Natural killer cell (primary cell): ENCODE results near the gene CCDC93. TPM values are rescaled to one million over a fixed set of nuclear protein-coding genes. Genes with fewer than 3 reads are reported as not detected.

ENCODE experiments used
- ATAC-seq, 3 donors: fragments of 150-1000 bp in 2 of 3; fragments of 200-7000 bp in 1 of 3; cut with Tn5 transposase; 1 replicate in 1 of 3; 2 replicates in 2 of 3; pipeline ENCODE4 v1.10.0; 2021; ENCODE audit warnings: mild to moderate bottlenecking in 2 of 3, moderate library complexity in 2 of 3
- DNase-seq, 2 donors: peaks; one replicate each; pipeline versions ENCODE4 v3.0.0 to v3.0.0-alpha.2; 2013 to 2021; ENCODE audit warnings: mixed read lengths in 1 of 2
- H3K27ac ChIP-seq: one replicate; pipeline ENCODE4 v1.5.1; 2013; ENCODE audit warnings: mild to moderate bottlenecking, low read length
- H3K27me3 ChIP-seq: one replicate; pipeline ENCODE4 v1.6.1; 2013; ENCODE audit warnings: low read length; ENCODE audit not compliant: control insufficient read depth, insufficient read depth
- H3K36me3 ChIP-seq: one replicate; pipeline ENCODE4 v1.6.1; 2013; ENCODE audit warnings: low read length; ENCODE audit not compliant: control insufficient read depth, insufficient read depth
- H3K4me1 ChIP-seq: one replicate; pipeline ENCODE4 v1.6.1; 2013; ENCODE audit warnings: low read length; ENCODE audit not compliant: control insufficient read depth, insufficient read depth
- H3K4me3 ChIP-seq: one replicate; pipeline ENCODE4 v1.5.1; 2013; ENCODE audit warnings: low read length
- H3K9me3 ChIP-seq: one replicate; pipeline ENCODE4 v1.6.1; 2013; ENCODE audit warnings: low read length; ENCODE audit not compliant: control insufficient read depth, insufficient read depth
- H3K27ac Mint-ChIP-seq, 2 donors: one replicate each; pipeline ENCODE4 v1.8.0; 2022; ENCODE audit warnings: mild to moderate bottlenecking in 2 of 2, mixed read lengths in 2 of 2, moderate library complexity in 1 of 2
- H3K27me3 Mint-ChIP-seq, 2 donors: one replicate each; pipeline ENCODE4 v1.8.0; 2022; ENCODE audit warnings: low read depth in 2 of 2, mixed read lengths in 2 of 2
- H3K36me3 Mint-ChIP-seq: one replicate; pipeline ENCODE4 v1.8.0; 2022; ENCODE audit warnings: mixed read lengths
- H3K4me1 Mint-ChIP-seq, 2 donors: one replicate each; pipeline ENCODE4 v1.8.0; 2022; ENCODE audit warnings: mixed read lengths in 2 of 2
- H3K4me3 Mint-ChIP-seq: one replicate; pipeline ENCODE4 v1.8.0; 2022; ENCODE audit warnings: mild to moderate bottlenecking, moderate library complexity, mixed read lengths
- H3K9me3 Mint-ChIP-seq, 2 donors: one replicate each; pipeline ENCODE4 v1.8.0; 2022; ENCODE audit warnings: mixed read lengths in 2 of 2
- WGBS: methylation state at CpG from one replicate; pipeline ENCODE4 v1.1.7; 2013; ENCODE audit warnings: missing lambda C conversion rate; ENCODE audit not compliant: insufficient coverage; 5-methylcytosine and 5-hydroxymethylcytosine counted together
- intact Hi-C: fragments of 100-400 bp; cut with micrococcal nuclease; formaldehyde crosslinking; loops from one replicate; pipeline ENCODE4 v1.14.2; 2022
- total RNA-seq, 4 donors: library from RNA; stranded (reverse); fragments of 120-200 nt in 1 of 4; gene quantifications; one replicate each; pipeline versions ENCODE4 v1.2.3 to v1.2.4, GENCODE V29; 2013 to 2022
- TF ChIP-seq, protein P1 (sequence below): fragments of 200-600 bp; IDR thresholded peaks from one replicate; pipeline ENCODE4 v1.8.0; 2022; ENCODE audit warnings: antibody characterized with exemption

The CCDC93 gene
- total RNA-seq, 3 donors from 2014 or later (not counting 1 experiment from before 2014, with no cell fraction given): 58.6 to 68.6 (median 67.4) TPM

DNA sequence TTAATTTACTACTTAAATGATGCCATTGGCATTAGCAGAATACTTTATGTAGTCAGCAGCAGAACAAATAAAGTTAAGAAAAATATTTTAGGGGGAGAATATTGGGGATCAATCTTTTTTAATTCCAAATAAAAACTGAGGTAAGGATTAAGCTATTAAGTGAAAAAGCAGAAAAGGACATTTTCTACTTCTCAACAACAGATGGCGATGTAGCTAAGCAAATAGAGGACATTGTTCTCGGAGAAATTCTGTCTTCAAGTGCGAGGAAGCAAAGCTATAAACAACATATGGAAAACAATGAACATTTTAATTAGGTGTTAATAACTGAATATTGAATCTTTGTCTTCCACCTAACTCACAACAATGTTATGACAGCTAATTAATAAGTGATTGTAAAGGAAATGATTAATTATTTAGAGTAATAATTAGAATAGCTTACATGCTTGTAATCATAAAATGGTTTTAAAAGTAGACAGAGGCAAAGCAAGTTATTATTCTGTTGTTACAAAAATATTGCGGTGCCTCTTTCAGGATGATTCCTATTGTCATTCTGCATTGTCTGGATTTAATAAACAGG lies 32.9 kb upstream of the CCDC93 start:
- Histone ChIP-seq H3K9me3 (no peaks in the 10 kb centered on the region), H3K4me3 (no peak overlapping the region), H3K4me1 (peaks cover 3% of the 10 kb centered on the region), H3K27ac (no peak overlapping the region), H3K27me3 (peaks cover 17% of the 10 kb centered on the region), H3K36me3 (no peaks in the 10 kb centered on the region)
- Mint-ChIP-seq H3K27ac (no peak overlapping the region), H3K4me3 (no peak overlapping the region), H3K27me3 (peaks cover 36 to 59% of the 10 kb centered on the region in 2 donors), H3K4me1 (peaks cover 0 to 5% of the 10 kb centered on the region in 2 donors), H3K36me3 (no peaks in the 10 kb centered on the region), H3K9me3 (no peaks in the 10 kb centered on the region)
- TF ChIP-seq, protein P1, sequence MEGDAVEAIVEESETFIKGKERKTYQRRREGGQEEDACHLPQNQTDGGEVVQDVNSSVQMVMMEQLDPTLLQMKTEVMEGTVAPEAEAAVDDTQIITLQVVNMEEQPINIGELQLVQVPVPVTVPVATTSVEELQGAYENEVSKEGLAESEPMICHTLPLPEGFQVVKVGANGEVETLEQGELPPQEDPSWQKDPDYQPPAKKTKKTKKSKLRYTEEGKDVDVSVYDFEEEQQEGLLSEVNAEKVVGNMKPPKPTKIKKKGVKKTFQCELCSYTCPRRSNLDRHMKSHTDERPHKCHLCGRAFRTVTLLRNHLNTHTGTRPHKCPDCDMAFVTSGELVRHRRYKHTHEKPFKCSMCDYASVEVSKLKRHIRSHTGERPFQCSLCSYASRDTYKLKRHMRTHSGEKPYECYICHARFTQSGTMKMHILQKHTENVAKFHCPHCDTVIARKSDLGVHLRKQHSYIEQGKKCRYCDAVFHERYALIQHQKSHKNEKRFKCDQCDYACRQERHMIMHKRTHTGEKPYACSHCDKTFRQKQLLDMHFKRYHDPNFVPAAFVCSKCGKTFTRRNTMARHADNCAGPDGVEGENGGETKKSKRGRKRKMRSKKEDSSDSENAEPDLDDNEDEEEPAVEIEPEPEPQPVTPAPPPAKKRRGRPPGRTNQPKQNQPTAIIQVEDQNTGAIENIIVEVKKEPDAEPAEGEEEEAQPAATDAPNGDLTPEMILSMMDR: peak; percentile 58
- WGBS: no CpG with 5 or more reads among the region's 4 CpGs
- DNase-seq (peak in 1 of 2 donors; percentile 59), ATAC-seq (peak in 1 of 3 donors; percentile 44)
- intact Hi-C loops: loop anchor here (10.0 kb wide), 1 partner anchor 1128 kb away; no protein-coding TSS in a partner anchor

DNA sequence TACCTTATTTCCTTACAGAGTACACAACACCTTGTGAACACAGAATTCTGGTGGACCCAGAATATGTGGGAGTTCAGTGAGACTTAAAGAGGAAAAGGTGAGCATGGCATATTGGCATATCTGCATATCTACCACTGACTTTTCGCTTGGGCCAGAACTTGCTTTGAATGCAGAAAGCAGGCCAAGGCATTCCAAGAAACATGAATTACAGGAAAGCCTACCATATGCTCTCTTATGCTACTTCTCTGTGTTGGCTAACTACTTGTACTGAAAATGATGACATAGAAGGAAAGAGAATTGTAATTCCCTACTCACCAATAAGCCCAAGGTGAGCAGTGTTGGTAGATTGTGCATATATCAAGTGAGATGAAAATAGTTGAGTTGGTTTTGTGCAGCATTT lies 31.4 kb upstream of the CCDC93 start:
- Mint-ChIP-seq H3K27ac (no peak overlapping the region), H3K4me3 (no peak overlapping the region), H3K27me3 (peaks cover 30 to 47% of the 10 kb centered on the region in 2 donors), H3K9me3 (no peaks in the 10 kb centered on the region), H3K36me3 (no peaks in the 10 kb centered on the region), H3K4me1 (peaks cover 0 to 5% of the 10 kb centered on the region in 2 donors)
- peaks cover 3% of the 10 kb centered on the region for H3K4me1 ChIP-seq
- intact Hi-C loops: loop anchor here (10.0 kb wide), 1 partner anchor 1130 kb away; no protein-coding TSS in a partner anchor
- no peak overlapping the region for H3K4me3 ChIP-seq
- H3K27ac ChIP-seq: no peak overlapping the region
- DNase-seq (no peak), ATAC-seq (no peak)
- WGBS: 80% methylated on average over 1 of the region's 1 CpG
- H3K27me3 ChIP-seq: peaks cover 17% of the 10 kb centered on the region
- TF ChIP-seq, protein P1: no peak
- H3K36me3 ChIP-seq: no peaks in the 10 kb centered on the region
- H3K9me3 ChIP-seq: no peaks in the 10 kb centered on the region

DNA sequence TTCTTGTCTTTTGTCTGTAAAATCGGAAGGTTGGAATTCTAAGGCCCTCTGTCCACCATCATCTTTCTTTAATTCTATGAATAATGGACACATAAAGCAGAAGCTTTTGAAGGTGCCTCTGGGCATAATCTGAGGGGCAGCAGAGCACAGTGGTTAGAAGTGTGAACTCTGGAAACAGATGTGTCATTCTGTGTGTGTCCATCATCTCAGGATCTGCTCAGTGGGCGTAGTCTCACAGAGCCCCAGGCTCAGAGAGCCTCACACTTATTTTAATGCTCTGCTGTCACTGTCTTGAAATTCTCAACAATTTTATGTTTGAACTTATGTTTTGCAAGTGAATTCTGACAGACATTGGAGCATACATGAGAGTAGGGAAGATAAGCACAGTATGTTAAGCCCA lies 31.0 kb upstream of the CCDC93 start:
- no peak for ATAC-seq
- 73% methylated on average over 1 of the region's 2 CpGs for WGBS
- peaks cover 31 to 48% of the 10 kb centered on the region in 2 donors for H3K27me3 Mint-ChIP-seq

More for the DNA sequence above, 31.0 kb upstream of the CCDC93 start:
- Histone ChIP-seq H3K36me3 (no peaks in the 10 kb centered on the region), H3K9me3 (no peaks in the 10 kb centered on the region), H3K4me1 (peaks cover 3% of the 10 kb centered on the region), H3K4me3 (no peak overlapping the region), H3K27me3 (peaks cover 17% of the 10 kb centered on the region), H3K27ac (no peak overlapping the region)
- H3K36me3 Mint-ChIP-seq: no peaks in the 10 kb centered on the region
- no peak for DNase-seq
- TF ChIP-seq, protein P1: no peak
- intact Hi-C loops: loop anchor here (10.0 kb wide), 1 partner anchor 1130 kb away; no protein-coding TSS in a partner anchor
- no peak overlapping the region for H3K27ac Mint-ChIP-seq
- H3K4me1 Mint-ChIP-seq: peaks cover 0 to 2% of the 10 kb centered on the region in 2 donors
- H3K4me3 Mint-ChIP-seq: no peak overlapping the region
- no peaks in the 10 kb centered on the region for H3K9me3 Mint-ChIP-seq
